PC-3 (cell line): Measurements from ENCODE around the gene PDIA4.

Experiments used
- CTCF ChIP-seq: fragments of 300-600 bp; sonication (generic); conservative IDR thresholded peaks from 2 replicates; pipeline ENCODE4 v1.5.1; 2017; ENCODE audit warnings: antibody characterized with exemption, low read depth, mild to moderate bottlenecking, low read length
- EZH2 ChIP-seq: fragments of 300-600 bp; sonication (generic); IDR thresholded peaks from one replicate; pipeline ENCODE4 v1.6.1; 2017; ENCODE audit warnings: antibody characterized with exemption, mild to moderate bottlenecking, low read length; ENCODE audit not compliant: unreplicated experiment
- EZH2phosphoT487 ChIP-seq: fragments of 300-600 bp; sonication (generic); IDR thresholded peaks from 2 replicates; pipeline ENCODE4 v1.6.1; 2018; ENCODE audit warnings: mild to moderate bottlenecking, antibody characterized with exemption, low read length, borderline replicate concordance

GRCh38 chr7:149006345-149006725 is 22.0 kb downstream of the PDIA4 start:
- TF ChIP-seq CTCF (no peak), EZH2 (no peak), EZH2phosphoT487 (no peak)
